GM21717 (cell line): ENCODE measurements around the gene TRAPPC2L.

Source experiments
- ATAC-seq: cut with Tn5 transposase; IDR thresholded peaks from one replicate; pipeline ENCODE4 v1.9.1; 2021; ENCODE audit warnings: mild to moderate bottlenecking, moderate library complexity; ENCODE audit not compliant: unreplicated experiment

The TRAPPC2L gene

GRCh38 chr16:88837806-88838205, 19.1 kb upstream of the TRAPPC2L start:
- ATAC-seq, result no peak

- ATAC-seq, result no peak
These were observed 18.4 kb upstream of the TRAPPC2L start for GRCh38 chr16:88838566-88838965.

GRCh38 chr16:88839026-88839529, 17.8 kb upstream of the TRAPPC2L start:
- no peak for ATAC-seq

GRCh38 chr16:88839745-88840599, 17.0 kb upstream of the TRAPPC2L start:
- no peak for ATAC-seq

GRCh38 chr16:88840600-88841215, 16.2 kb upstream of the TRAPPC2L start:
- ATAC-seq, result no peak

- no peak for ATAC-seq
These were observed 15.2 kb upstream of the TRAPPC2L start for GRCh38 chr16:88841521-88842307.

GRCh38 chr16:88842308-88842756, 14.6 kb upstream of the TRAPPC2L start:
- no peak for ATAC-seq

- no peak for ATAC-seq
These were observed 14.1 kb upstream of the TRAPPC2L start for GRCh38 chr16:88842806-88843205.

- ATAC-seq, result no peak
These were observed 13.7 kb upstream of the TRAPPC2L start for GRCh38 chr16:88843256-88843655.

- no peak for ATAC-seq
These were observed 12.4 kb upstream of the TRAPPC2L start for GRCh38 chr16:88844419-88845036.

- no peak for ATAC-seq
These were observed 10.8 kb upstream of the TRAPPC2L start for GRCh38 chr16:88846088-88846487.

GRCh38 chr16:88847654-88848053, 9.3 kb upstream of the TRAPPC2L start:
- no peak for ATAC-seq

GRCh38 chr16:88848557-88848956, 8.4 kb upstream of the TRAPPC2L start:
- no peak for ATAC-seq

GRCh38 chr16:88850531-88851199, 6.3 kb upstream of the TRAPPC2L start:
- ATAC-seq, result no peak

GRCh38 chr16:88851616-88852015, 5.3 kb upstream of the TRAPPC2L start:
- ATAC-seq, result no peak

GRCh38 chr16:88853325-88853941, 3.5 kb upstream of the TRAPPC2L start:
- ATAC-seq, result no peak

- ATAC-seq, result no peak
These were observed 2.4 kb upstream of the TRAPPC2L start for GRCh38 chr16:88854306-88855111.

- no peak for ATAC-seq
These were observed 1.8 kb upstream of the TRAPPC2L start for GRCh38 chr16:88855176-88855575.

GRCh38 chr16:88855736-88856121, 1.2 kb upstream of the TRAPPC2L start:
- ATAC-seq, result no peak
